Fibroblast of upper back skin (primary cell): ENCODE results near the gene SH3BP2.

ENCODE experiments used
- DNase-seq: peaks from one replicate; pipeline ENCODE4 v3.0.0-alpha.2; 2013

Gene SH3BP2

GRCh38 chr4:2820216-2820982 lies 27.5 kb downstream of the SH3BP2 start:
- no peak for DNase-seq

- DNase-seq, result no peak
Observed at GRCh38 chr4:2822461-2823300, 29.8 kb downstream of the SH3BP2 start.

GRCh38 chr4:2823301-2823670 lies 30.4 kb downstream of the SH3BP2 start:
- no peak for DNase-seq

- DNase-seq, result no peak
Observed at GRCh38 chr4:2823671-2824328, 30.9 kb downstream of the SH3BP2 start.

GRCh38 chr4:2824329-2824835 lies 31.5 kb downstream of the SH3BP2 start:
- DNase-seq, result no peak

GRCh38 chr4:2824836-2825381 lies 32.0 kb downstream of the SH3BP2 start:
- DNase-seq, result no peak

- no peak for DNase-seq
Observed at GRCh38 chr4:2825740-2826139, 32.9 kb downstream of the SH3BP2 start.

GRCh38 chr4:2827071-2827873 lies 34.4 kb downstream of the SH3BP2 start:
- DNase-seq, result no peak

- DNase-seq, result no peak
Observed at GRCh38 chr4:2827874-2828751, 35.2 kb downstream of the SH3BP2 start.

GRCh38 chr4:2828758-2829181 lies 35.9 kb downstream of the SH3BP2 start:
- DNase-seq, result no peak

- DNase-seq, result no peak
Observed at GRCh38 chr4:2829321-2829932, 36.5 kb downstream of the SH3BP2 start.

GRCh38 chr4:2829933-2830451 lies 37.1 kb downstream of the SH3BP2 start:
- DNase-seq, result no peak

GRCh38 chr4:2830632-2831610 lies 38.0 kb downstream of the SH3BP2 start:
- DNase-seq, result no peak

- no peak for DNase-seq
Observed at GRCh38 chr4:2831611-2832308, 38.9 kb downstream of the SH3BP2 start.

- DNase-seq, result no peak
Observed at GRCh38 chr4:2832309-2832980, 39.6 kb downstream of the SH3BP2 start.

- DNase-seq, result no peak
Observed at GRCh38 chr4:2832981-2833670, 40.2 kb downstream of the SH3BP2 start.

- DNase-seq, result no peak
Observed at GRCh38 chr4:2833671-2834000, 40.8 kb downstream of the SH3BP2 start.
